Myocyte (in vitro differentiated cells): ENCODE measurements around the gene NDNF. TPM values are rescaled to one million over a fixed set of nuclear protein-coding genes. Genes with fewer than 3 reads are reported as not detected.

Experiments
- DNase-seq: peaks from one replicate; pipeline ENCODE4 v3.0.0-alpha.2; 2012; ENCODE audit warnings: low read depth
- total RNA-seq: library from RNA; depleted of rRNA; stranded (reverse); fragments of >200 nt; gene quantifications from 2 replicates; pipeline ENCODE4 v1.2.3, GENCODE V29; 2014

The NDNF gene
- total RNA-seq, 1 donor from 2014 or later = not detected

GRCh38 chr4:121018543-121018942 lies 53.8 kb downstream of the NDNF start:
- no peak for DNase-seq

GRCh38 chr4:121016611-121017010 lies 55.7 kb downstream of the NDNF start:
- no peak for DNase-seq

GRCh38 chr4:121015421-121015820 lies 56.9 kb downstream of the NDNF start:
- DNase-seq = no peak

- no peak for DNase-seq
These were observed 57.8 kb downstream of the NDNF start for GRCh38 chr4:121014544-121014943.

- no peak for DNase-seq
These were observed 60.5 kb downstream of the NDNF start for GRCh38 chr4:121011780-121012340.

- DNase-seq = no peak
These were observed 61.2 kb downstream of the NDNF start for GRCh38 chr4:121011138-121011537.

GRCh38 chr4:121009578-121010478 lies 62.5 kb downstream of the NDNF start:
- DNase-seq = no peak

- no peak for DNase-seq
These were observed 64.7 kb downstream of the NDNF start for GRCh38 chr4:121007660-121008059.

GRCh38 chr4:121003863-121004262 lies 68.5 kb downstream of the NDNF start:
- no peak for DNase-seq

- DNase-seq = no peak
These were observed 76.9 kb downstream of the NDNF start for GRCh38 chr4:120995266-120996010.

GRCh38 chr4:120994521-120994920 lies 77.8 kb downstream of the NDNF start:
- DNase-seq = no peak

GRCh38 chr4:120991885-120992284 lies 80.5 kb downstream of the NDNF start:
- DNase-seq = no peak

- no peak for DNase-seq
These were observed 82.1 kb downstream of the NDNF start for GRCh38 chr4:120990246-120990645.

Other genes starting within 250 kb of the NDNF start
- 12.3 and 13.3 TPM in 2 replicates for gene PRDM5, start 149.8 kb downstream of the NDNF start, total RNA-seq
- gene TNIP3, start 91.8 kb upstream of the NDNF start, total RNA-seq = not detected in 2 replicates